ENCODE measurements around the gene COL4A2.

COL4A2 gene

DNA sequence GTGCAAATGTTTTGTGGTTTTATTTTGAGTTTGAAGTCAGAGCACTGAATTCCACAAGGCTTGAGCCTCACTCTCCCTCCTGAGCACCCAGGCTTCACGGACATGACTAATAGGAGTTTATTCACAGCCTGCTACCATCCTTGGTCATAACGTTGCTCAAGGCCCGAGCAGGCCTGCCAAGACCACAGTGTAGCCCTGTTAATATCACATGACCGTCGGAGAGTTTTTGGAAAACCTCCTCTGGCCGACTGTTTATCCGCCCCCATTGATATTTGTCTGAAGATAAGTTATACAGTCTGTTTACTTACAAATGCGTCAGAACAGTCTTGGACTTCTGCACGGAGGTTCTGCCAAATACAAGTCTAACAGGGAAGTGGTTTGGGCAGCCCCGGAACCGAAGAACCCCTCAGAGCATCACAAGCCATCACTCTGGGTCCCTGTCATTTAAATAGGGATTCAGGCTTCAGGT, 89.9 kb downstream of the COL4A2 start:
- no peaks in the 10 kb centered on the region for H3K9me3 ChIP-seq (ENCODE audit: severe bottlenecking)
- H3K36me3 ChIP-seq, result no peaks in the 10 kb centered on the region
- no peak overlapping the region for H3K4me3 ChIP-seq (ENCODE audit: low read depth, low read length)
- DNase-seq, result no peak
- TF ChIP-seq, protein P1, sequence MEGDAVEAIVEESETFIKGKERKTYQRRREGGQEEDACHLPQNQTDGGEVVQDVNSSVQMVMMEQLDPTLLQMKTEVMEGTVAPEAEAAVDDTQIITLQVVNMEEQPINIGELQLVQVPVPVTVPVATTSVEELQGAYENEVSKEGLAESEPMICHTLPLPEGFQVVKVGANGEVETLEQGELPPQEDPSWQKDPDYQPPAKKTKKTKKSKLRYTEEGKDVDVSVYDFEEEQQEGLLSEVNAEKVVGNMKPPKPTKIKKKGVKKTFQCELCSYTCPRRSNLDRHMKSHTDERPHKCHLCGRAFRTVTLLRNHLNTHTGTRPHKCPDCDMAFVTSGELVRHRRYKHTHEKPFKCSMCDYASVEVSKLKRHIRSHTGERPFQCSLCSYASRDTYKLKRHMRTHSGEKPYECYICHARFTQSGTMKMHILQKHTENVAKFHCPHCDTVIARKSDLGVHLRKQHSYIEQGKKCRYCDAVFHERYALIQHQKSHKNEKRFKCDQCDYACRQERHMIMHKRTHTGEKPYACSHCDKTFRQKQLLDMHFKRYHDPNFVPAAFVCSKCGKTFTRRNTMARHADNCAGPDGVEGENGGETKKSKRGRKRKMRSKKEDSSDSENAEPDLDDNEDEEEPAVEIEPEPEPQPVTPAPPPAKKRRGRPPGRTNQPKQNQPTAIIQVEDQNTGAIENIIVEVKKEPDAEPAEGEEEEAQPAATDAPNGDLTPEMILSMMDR (IDR thresholded peaks at IDR 0.05; ENCODE audit: low read depth, low read length), result no peak
- H3K27me3 ChIP-seq (ENCODE audit: insufficient read depth, low read depth, severe bottlenecking), result no peaks in the 10 kb centered on the region
- H3K27ac ChIP-seq, result no peak overlapping the region

- Histone ChIP-seq H3K4me3 (ENCODE audit: low read depth, low read length) (no peak overlapping the region), H3K27me3 (ENCODE audit: insufficient read depth, low read depth, severe bottlenecking) (no peaks in the 10 kb centered on the region), H3K27ac (no peak overlapping the region), H3K36me3 (no peaks in the 10 kb centered on the region), H3K9me3 (ENCODE audit: severe bottlenecking) (no peaks in the 10 kb centered on the region)
- TF ChIP-seq, protein P1 (IDR thresholded peaks at IDR 0.05; ENCODE audit: low read depth, low read length), result no peak
- no peak for DNase-seq
These were observed 90.5 kb downstream of the COL4A2 start for GRCh38 chr13:110397436-110398115.

DNA sequence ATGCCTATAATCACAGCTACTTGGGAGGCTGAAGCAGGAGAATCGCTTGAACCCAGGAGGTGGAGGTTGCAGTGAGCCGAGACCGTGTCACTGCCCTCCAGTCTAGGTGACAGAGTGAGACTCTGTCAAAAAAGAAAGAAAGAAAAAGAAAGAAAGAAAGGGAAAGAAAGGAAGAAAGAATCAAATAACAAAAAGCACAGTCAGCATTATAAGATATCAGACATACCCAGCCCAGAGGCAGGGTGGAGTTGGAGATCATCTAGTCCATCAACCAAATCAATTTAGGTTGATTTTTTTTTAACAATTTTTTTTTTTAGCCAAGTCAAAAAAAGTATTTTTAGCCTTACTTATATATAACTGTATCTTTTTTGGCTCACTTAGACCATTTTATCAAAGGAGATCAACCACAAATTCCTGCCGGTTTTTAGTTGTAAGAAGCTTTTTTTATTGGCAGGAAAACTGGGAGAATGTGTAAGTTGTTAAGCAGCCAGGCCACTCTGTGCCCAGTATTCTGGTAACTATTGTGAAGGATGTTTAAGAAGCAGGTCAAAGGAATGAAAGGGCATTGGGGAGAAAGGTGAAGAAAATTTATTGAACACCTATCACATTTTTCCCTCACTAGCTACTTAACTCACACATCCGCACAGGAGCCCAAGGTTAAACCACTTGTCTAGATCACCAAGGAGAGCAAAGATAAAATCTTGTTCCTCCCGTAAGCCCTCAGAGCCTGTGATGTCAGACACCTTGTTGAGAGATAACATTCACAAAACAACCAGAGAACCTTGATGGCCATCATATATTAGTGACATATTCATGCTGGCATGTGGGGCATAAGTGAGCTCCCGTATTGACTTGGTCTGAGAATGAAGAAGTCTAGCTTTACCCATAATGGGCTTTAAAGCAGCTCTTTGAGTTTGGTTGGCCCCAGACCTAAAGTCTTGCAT, 91.8 kb downstream of the COL4A2 start:
- no peak overlapping the region for H3K27ac ChIP-seq
- DNase-seq, result no peak
- TF ChIP-seq, protein P1 (IDR thresholded peaks at IDR 0.05; ENCODE audit: low read depth, low read length), result no peak

GRCh38 chr13:110399801-110400200, 92.7 kb downstream of the COL4A2 start:
- TF ChIP-seq, protein P1 (IDR thresholded peaks at IDR 0.05; ENCODE audit: low read depth, low read length), result no peak
- H3K9me3 ChIP-seq (ENCODE audit: severe bottlenecking), result no peaks in the 10 kb centered on the region
- no peak overlapping the region for H3K27ac ChIP-seq
- H3K27me3 ChIP-seq (ENCODE audit: insufficient read depth, low read depth, severe bottlenecking), result no peaks in the 10 kb centered on the region
- H3K4me3 ChIP-seq (ENCODE audit: low read depth, low read length), result no peak overlapping the region
- DNase-seq, result no peak
- H3K36me3 ChIP-seq, result no peaks in the 10 kb centered on the region

More for the DNA sequence above, 91.8 kb downstream of the COL4A2 start:
- H3K4me3 ChIP-seq (ENCODE audit: low read depth, low read length), result no peak overlapping the region
- no peaks in the 10 kb centered on the region for H3K27me3 ChIP-seq (ENCODE audit: insufficient read depth, low read depth, severe bottlenecking)
- no peaks in the 10 kb centered on the region for H3K9me3 ChIP-seq (ENCODE audit: severe bottlenecking)
- H3K36me3 ChIP-seq, result no peaks in the 10 kb centered on the region

- Histone ChIP-seq H3K27ac (no peak overlapping the region), H3K9me3 (ENCODE audit: severe bottlenecking) (no peaks in the 10 kb centered on the region), H3K27me3 (ENCODE audit: insufficient read depth, low read depth, severe bottlenecking) (no peaks in the 10 kb centered on the region), H3K4me3 (ENCODE audit: low read depth, low read length) (no peak overlapping the region), H3K36me3 (no peaks in the 10 kb centered on the region)
- DNase-seq, result no peak
- TF ChIP-seq, protein P1 (IDR thresholded peaks at IDR 0.05; ENCODE audit: low read depth, low read length), result no peak
These were observed 93.9 kb downstream of the COL4A2 start for GRCh38 chr13:110400786-110401533.

Measured in WERI-Rb-1 (cell line).